ENCODE data around the gene RPL29.

Gene RPL29

DNA sequence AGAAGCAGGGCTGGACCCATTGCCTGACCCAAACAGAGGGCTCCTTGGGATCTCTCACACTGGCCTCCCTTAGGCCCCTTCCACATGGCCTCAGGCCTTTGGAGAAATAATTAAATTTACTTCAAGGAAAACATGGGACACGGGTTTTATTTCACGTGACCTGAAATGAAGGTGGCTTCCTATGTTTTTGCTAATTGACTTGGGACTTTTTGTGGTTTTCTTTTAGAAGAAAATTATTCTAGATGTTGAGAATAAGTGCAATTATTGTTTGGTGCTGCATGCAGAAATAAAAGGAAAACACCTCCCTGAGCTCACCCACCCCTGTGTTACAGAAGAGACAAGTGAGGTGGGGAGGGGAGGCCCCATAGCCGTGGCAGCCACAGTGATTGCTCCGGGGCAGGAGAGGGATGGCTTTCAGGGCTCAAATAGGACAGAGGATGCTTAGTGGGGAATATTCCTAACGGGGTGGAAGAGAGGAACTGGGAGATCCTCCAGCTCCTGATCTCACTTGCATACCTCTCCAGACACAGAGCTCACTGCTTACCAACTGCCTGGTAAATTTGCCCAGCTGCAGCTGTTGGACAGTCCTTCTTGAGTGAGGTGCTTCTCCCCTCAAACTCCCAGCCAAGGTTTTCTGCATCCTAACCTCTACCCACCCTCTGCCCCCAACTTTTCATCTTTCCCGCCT lies 29.2 kb upstream of the RPL29 start:
- no peak for DNase-seq

DNA sequence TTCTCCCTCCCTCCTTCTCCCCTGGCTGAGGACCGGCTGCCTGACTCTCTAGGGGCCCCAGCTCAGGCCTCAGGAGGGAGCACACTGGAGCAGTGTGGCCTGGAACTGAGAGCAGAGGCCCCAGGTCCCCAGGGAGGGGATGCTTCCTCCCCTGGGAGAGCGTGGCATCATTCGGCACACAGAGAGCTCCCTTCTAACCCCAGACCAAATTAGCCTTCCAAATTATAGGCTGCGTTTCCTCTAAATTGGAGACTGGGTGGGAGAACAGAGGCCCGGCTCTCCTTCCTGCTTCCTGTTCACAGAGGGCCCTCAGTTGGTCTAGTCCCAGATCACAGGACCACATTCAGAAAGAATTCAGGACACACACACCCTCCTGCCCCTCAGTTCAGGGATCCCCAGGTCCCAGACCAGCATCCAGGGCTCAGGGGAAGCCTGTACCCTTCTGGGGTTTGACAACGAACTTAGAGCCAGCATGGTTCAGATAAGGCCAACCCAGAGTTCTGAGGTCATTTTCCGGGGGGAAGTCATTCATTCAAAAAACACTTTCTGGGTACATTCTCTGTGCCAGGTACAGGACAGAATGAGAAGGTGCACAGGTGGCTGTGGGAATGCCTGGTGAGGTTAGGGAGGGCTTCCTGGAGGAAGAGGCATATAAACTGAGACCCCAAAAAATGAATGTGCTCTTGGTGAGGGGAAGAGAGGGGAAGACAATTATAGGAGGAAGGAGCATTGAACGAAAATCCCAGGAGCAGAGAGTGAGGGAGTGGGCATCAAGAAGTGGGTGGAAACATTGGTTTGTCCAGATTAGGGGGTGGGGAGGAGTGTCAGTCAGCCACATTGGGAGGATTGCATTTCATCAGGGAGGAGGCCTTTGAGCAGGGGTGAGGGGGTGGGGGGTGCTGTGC lies 28.4 kb upstream of the RPL29 start:
- DNase-seq, result no peak

- no peak for DNase-seq
Measured at GRCh38 chr3:52023101-52023770, 27.5 kb upstream of the RPL29 start.

- no peak for DNase-seq
Measured at GRCh38 chr3:52022323-52023100, 26.8 kb upstream of the RPL29 start.

DNA sequence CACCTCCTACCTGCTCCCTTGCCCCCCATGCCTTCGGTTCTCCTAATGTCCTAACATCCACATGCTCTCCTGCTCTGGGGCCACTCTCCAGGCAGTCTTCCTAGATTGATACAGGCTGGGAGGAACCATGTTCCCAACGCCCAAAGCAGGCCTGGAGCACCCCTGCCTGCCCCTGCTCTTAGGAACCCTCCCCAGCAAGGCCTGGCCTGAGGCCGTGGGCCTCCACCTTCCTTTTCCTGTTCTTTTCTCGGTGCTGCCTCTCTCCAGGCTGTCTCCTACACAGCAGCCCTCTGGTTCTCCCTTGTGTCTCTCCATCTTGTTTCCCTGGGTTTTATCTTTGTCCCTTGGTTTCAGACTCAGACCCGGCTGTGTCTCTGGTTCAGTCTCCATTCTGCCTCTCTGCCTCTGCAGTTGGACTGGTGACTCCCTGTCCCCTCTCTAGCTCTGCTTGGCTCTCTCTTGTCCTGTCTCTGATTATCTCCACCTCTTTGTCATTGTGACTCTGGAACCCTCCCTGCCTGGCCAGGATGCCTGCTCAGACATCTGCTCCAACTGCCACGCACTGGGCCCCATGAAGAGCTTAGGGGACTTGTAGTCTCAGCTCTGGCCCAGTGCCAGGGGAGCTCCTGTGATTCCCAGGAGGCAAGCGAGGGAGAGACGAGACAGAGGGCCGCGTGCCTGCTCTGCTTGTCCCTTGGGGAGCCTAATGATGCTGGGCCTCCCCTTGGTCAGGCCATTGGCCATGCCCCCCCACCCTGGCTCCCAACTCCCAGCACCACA lies 26.0 kb upstream of the RPL29 start:
- no peak for DNase-seq

- DNase-seq, result no peak
Measured at GRCh38 chr3:52020796-52021195, 25.1 kb upstream of the RPL29 start.

GRCh38 chr3:52019352-52020080 lies 23.8 kb upstream of the RPL29 start:
- DNase-seq, result no peak

GRCh38 chr3:52018319-52019000 lies 22.8 kb upstream of the RPL29 start:
- DNase-seq, result no peak

DNA sequence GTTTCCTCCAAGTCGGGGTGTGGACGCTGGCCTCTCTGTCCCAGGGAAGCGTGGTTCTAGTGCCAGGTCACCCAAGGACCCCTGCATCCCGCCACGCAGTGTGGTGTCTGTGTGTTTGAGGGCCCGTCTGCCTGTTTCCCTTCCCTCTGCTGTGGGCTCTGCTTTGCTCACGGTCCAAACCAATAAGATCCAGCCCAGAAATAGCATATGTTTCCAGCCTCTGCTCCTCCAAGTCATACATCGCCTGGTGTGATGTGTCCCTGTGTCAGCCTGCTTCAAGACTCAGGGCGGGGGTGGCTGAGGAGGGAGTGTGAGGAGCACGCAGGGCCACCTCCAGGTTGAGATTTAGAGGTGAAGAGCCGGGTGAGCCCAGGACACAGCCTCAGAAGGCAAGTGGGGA lies 21.9 kb upstream of the RPL29 start:
- no peak for DNase-seq

DNA sequence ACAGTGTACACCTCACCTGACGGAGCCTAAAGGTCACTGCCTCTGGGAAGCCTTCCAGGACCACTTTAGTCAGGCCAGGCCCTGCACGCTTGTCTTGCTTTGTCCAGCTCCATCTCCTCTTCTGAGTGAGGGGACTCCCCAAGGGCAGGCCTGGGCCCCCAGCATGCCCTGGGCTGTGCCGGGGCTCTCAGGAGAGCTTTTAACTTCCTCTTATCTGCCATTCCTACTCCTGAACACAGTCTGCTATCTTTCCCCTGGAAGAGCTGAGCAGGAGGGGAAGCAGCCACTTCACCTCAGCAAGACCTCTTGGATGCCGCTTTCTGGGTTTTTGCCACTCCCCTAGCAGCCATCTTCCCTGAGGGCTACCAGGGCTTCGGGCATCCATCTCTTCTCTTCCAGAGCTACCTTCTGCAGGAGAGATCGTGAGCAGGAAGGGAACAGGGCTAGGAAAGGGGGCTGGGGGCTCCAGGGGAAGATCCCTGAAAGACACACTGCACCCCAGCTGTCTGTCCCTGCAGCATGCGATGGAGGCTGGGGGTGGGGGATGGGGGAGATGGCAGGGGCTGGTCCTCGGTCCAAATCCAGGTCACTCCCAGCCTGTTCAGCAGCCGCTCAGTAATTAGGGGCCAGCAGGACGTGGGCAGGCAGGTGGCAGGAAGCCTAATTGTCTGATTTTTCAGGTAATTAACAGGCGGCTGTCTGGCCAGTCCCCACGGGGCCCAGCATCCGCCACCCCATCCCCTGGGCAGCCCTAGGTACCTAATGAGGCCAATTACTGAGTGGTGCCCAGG lies 19.9 kb upstream of the RPL29 start:
- DNase-seq, result no peak

DNA sequence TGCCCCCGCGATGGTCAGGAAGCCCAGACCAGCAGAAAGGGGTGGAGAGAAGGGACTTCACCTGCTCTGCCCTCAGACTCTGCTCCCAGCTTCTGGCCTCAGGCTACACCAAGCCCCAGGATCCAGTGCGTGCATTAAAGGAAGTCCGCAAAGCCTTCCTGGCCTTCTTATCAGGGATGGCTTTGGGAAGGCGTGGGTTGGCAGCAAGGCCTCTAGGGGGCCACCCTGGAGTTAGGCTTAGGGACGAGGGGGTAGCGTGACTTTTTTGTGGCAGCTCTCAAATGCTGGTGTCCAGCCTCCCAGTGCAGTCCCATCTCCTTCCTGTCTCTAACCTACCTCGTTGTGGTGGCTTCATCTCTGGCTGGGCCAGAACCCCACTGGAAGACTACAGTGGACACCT lies 18.9 kb upstream of the RPL29 start:
- DNase-seq, result no peak

DNA sequence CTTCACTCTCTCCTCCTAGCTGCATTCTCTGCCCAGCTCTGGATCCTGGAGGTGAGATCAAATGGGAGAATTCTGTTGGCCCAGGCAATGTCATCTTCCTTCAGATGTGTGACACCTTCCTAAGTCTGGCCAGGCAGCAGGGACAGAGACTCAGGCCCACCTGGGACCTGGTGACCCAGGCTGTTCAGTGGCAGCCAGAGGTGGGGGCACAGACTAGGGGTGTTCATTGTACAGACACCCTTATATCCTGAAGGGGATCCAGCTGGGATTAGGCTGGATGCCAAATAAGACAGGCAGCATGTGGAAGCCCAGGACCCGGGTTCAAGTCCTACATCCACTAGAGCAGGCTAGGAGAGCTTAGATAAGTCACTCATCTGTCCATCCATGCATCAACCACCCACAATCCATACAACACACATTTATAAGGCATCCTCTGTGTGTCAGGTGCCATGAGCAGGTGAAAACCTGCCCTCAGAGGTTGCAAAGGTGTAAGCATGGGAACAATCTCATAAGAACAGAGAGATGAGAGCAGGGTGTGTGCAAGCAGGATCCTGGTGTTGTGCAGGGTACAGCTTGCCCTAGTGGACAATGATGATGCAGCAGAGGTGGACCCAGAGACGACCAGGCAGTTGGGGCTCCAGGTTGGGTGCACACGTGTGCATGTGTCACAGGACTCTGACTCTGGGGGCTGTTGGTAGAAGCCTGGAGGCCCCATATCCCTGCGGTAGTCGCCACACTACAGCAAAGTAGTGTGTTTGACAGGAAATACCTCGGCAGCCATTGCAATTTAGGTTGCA lies 18.3 kb upstream of the RPL29 start:
- DNase-seq, result no peak

- no peak for DNase-seq
Measured at GRCh38 chr3:52012699-52013098, 17.0 kb upstream of the RPL29 start.

GRCh38 chr3:52010431-52010830 lies 14.7 kb upstream of the RPL29 start:
- no peak for DNase-seq

DNA sequence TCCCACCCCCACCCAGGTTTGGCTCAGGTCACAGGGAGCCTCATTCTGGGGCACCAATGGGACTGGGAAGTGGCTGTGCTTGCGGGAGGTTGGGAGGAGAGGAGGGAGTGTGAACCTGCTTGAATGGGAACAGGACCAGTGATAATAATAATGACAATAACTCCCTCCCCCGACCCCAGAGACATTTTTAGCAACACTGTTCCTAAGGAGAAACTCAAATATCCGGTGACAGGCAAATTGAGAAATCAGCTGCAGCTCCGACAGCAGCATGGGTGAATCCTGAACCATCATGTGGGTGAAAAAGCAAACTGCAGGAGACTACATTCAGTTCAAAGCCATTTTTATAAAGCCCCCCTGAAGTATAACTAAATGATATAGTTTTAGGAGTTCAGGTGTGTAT lies 11.6 kb upstream of the RPL29 start:
- no peak for DNase-seq

- DNase-seq, result no peak
Measured at GRCh38 chr3:52006820-52007133, 11.1 kb upstream of the RPL29 start.

DNA sequence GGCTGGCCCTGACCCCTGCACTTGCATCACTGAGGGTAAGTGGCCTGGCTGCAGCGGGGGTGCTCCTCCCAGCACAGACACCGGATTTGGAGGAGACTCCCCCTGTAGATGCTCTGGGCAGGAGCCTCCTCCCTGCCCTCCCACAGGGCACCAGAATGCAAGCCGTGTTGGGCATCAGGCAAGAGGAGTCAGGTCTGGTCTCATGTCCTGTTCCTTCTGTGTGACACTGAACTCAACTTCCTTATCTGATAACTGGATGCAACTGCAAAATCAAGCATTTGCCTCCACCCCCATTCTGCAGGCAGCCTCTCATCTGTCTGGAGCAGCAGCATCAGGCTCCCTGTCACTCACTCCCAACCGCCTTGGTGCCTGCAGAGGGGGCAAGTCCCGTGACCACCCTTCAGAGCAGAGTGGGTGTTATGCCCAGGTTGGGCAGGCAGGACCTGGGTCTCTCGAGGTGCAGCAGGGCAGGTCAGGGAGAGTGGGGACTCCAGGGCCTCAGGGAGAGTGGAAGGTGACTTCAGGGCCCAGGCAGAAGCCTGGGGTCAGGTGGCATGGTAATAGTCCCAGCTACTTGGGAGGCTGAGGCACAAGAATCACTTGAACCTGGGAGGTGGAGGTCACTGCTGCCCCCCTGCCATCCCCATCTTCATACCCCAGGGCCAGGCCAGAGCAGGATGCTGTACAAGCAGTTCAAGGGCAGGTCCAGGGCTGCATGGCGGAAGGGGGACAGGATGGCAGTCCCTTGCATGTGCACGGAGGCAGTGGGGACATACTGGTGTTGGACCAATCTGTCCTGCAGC lies 10.5 kb upstream of the RPL29 start:
- DNase-seq, result no peak

DNA sequence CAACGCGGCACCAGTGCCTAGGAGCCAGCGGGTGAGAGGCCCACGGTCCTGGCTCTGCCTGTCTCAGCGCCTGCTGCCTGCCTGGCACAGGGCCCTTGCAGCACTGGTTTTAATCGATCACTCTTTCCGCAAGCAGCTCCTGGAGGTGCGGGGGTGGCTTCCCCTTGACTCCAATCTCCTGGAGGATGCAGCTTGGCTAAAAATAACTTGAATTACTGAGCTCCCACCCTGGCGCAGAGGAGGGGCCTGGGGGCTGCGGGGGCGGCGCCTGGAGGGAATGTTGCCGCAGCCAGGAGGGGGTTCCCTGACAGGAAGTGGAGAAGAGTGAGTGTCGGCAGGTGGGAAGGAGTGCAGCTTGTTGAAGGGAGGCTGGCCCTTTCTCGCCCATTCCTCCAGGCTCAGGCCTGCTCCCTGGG lies 9.9 kb upstream of the RPL29 start:
- DNase-seq, result no peak
